H9 (cell line): ENCODE results near the gene SLC9A2. TPM values are rescaled to one million over a fixed set of nuclear protein-coding genes. Genes with fewer than 3 reads are reported as not detected.

Experiments
- DNase-seq: peaks from one replicate; pipeline ENCODE4 v3.0.0-alpha.2; 2017
- H2AFZ ChIP-seq: one replicate; pipeline ENCODE4 v1.6.1; 2013; ENCODE audit warnings: mild to moderate bottlenecking, low read length, control low read depth, moderate library complexity
- H2AK5ac ChIP-seq: 2 replicates; pipeline ENCODE4 v1.6.1; 2013; ENCODE audit warnings: low read length, control low read depth, mixed read lengths; ENCODE audit not compliant: insufficient read length
- H2BK120ac ChIP-seq: one replicate; pipeline ENCODE4 v1.6.1; 2013; ENCODE audit warnings: low read depth, mild to moderate bottlenecking, low read length, control low read depth, inconsistent platforms; ENCODE audit not compliant: poor library complexity, severe bottlenecking
- H2BK12ac ChIP-seq: 2 replicates; pipeline ENCODE4 v1.6.1; 2013; ENCODE audit warnings: low read length, control low read depth, mixed read lengths, low read depth; ENCODE audit not compliant: insufficient read length
- H2BK15ac ChIP-seq: 2 replicates; pipeline ENCODE4 v1.6.1; 2013; ENCODE audit warnings: low read depth, low read length, control low read depth
- H2BK20ac ChIP-seq: one replicate; pipeline ENCODE4 v1.6.1; 2013; ENCODE audit warnings: low read depth, mild to moderate bottlenecking, low read length, control low read depth, inconsistent platforms; ENCODE audit not compliant: poor library complexity, severe bottlenecking
- H2BK5ac ChIP-seq: 2 replicates; pipeline ENCODE4 v1.6.1; 2013; ENCODE audit warnings: low read length, control low read depth, mixed read lengths; ENCODE audit not compliant: insufficient read length
- H3K14ac ChIP-seq: 2 replicates; pipeline ENCODE4 v1.6.1; 2013; ENCODE audit warnings: low read length, control low read depth; ENCODE audit not compliant: insufficient read depth
- H3K18ac ChIP-seq: 2 replicates; pipeline ENCODE4 v1.6.1; 2013; ENCODE audit warnings: low read depth, mild to moderate bottlenecking, mixed read lengths, low read length, control low read depth; ENCODE audit not compliant: insufficient read length
- H3K23ac ChIP-seq: 2 replicates; pipeline ENCODE4 v1.6.1; 2013; ENCODE audit warnings: low read length, control low read depth, mixed read lengths, low read depth; ENCODE audit not compliant: insufficient read length
- H3K23me2 ChIP-seq: 2 replicates; pipeline ENCODE4 v1.6.1; 2013; ENCODE audit warnings: low read depth, mild to moderate bottlenecking, mixed read lengths, low read length, control low read depth; ENCODE audit not compliant: insufficient read length, poor library complexity, severe bottlenecking
- H3K27ac ChIP-seq: 2 replicates; pipeline ENCODE4 v1.5.1; 2013; ENCODE audit warnings: low read length, control low read depth, mixed read lengths, low read depth; ENCODE audit not compliant: insufficient read length
- H3K27me3 ChIP-seq: 2 replicates; pipeline ENCODE4 v1.6.1; 2013; ENCODE audit warnings: low read length, control low read depth, inconsistent platforms; ENCODE audit not compliant: insufficient read depth
- H3K4ac ChIP-seq: 2 replicates; pipeline ENCODE4 v1.6.1; 2013; ENCODE audit warnings: low read depth, mild to moderate bottlenecking, control low read depth, inconsistent platforms, low read length, moderate library complexity
- H3K4me1 ChIP-seq: 2 replicates; pipeline ENCODE4 v1.6.1; 2013; ENCODE audit warnings: low read length, control low read depth, inconsistent platforms; ENCODE audit not compliant: insufficient read depth
- H3K4me2 ChIP-seq: 2 replicates; pipeline ENCODE4 v1.6.1; 2013; ENCODE audit warnings: low read length, control low read depth, mixed read lengths; ENCODE audit not compliant: insufficient read length, insufficient read depth
- H3K56ac ChIP-seq: 2 replicates; pipeline ENCODE4 v1.6.1; 2013; ENCODE audit warnings: low read depth, mild to moderate bottlenecking, mixed read lengths, low read length, control low read depth; ENCODE audit not compliant: insufficient read length
- H3K79me1 ChIP-seq: 2 replicates; pipeline ENCODE4 v1.6.1; 2013; ENCODE audit warnings: low read depth, mild to moderate bottlenecking, moderate library complexity, low read length, control low read depth, inconsistent platforms; ENCODE audit not compliant: insufficient read depth, poor library complexity, severe bottlenecking
- H3K79me2 ChIP-seq: 2 replicates; pipeline ENCODE4 v1.6.1; 2013; ENCODE audit warnings: low read length, control low read depth, inconsistent platforms; ENCODE audit not compliant: insufficient read depth
- H3K9ac ChIP-seq: 2 replicates; pipeline ENCODE4 v1.6.1; 2013; ENCODE audit warnings: low read length, control low read depth, mixed read lengths; ENCODE audit not compliant: insufficient read length; ENCODE audit errors: extremely low read depth
- H3K9me3 ChIP-seq: one replicate; pipeline ENCODE4 v1.6.1; 2013; ENCODE audit warnings: low read depth, low read length, inconsistent platforms; ENCODE audit not compliant: control insufficient read depth
- H3T11ph ChIP-seq: one replicate; pipeline ENCODE4 v1.6.1; 2013; ENCODE audit warnings: mild to moderate bottlenecking, low read length, control low read depth, inconsistent platforms
- H4K20me1 ChIP-seq: one replicate; pipeline ENCODE4 v1.6.1; 2013; ENCODE audit not compliant: control insufficient read depth, insufficient read length, insufficient read depth
- H4K5ac ChIP-seq: 2 replicates; pipeline ENCODE4 v1.6.1; 2013; ENCODE audit warnings: low read depth, mild to moderate bottlenecking, mixed read lengths, low read length, control low read depth; ENCODE audit not compliant: insufficient read length
- H4K8ac ChIP-seq: replicated peaks from 2 replicates; pipeline ENCODE4 v1.6.1; 2013; ENCODE audit warnings: low read length, control low read depth, mixed read lengths, low read depth; ENCODE audit not compliant: insufficient read length
- H4K91ac ChIP-seq: 2 replicates; pipeline ENCODE4 v1.6.1; 2013; ENCODE audit warnings: low read depth, mild to moderate bottlenecking, moderate library complexity, mixed read lengths, low read length, control low read depth; ENCODE audit not compliant: insufficient read length
- H3K27ac Mint-ChIP-seq, 3 experiments: 2 replicates in 2 of 3; 3 replicates in 1 of 3; pipeline ENCODE4 v1.8.0; 2020 to 2021; ENCODE audit warnings: mixed read lengths in 3 of 3, mild to moderate bottlenecking in 1 of 3, moderate library complexity in 1 of 3
- H3K27me3 Mint-ChIP-seq: 2 replicates; pipeline ENCODE4 v1.8.0; 2021; ENCODE audit warnings: low read depth, mild to moderate bottlenecking, moderate library complexity, mixed read lengths
- H3K36me3 Mint-ChIP-seq, 3 experiments: 2 replicates in 2 of 3; 3 replicates in 1 of 3; pipeline ENCODE4 v1.8.0; 2020 to 2021; ENCODE audit warnings: low read depth in 3 of 3, mixed read lengths in 3 of 3; ENCODE audit not compliant: insufficient read depth in 1 of 3
- H3K4me1 Mint-ChIP-seq, 2 experiments: 2 replicates each; pipeline ENCODE4 v1.8.0; 2020; ENCODE audit warnings: mixed read lengths in 2 of 2
- H3K4me3 Mint-ChIP-seq, 2 experiments: 2 replicates in 1 of 2; 3 replicates in 1 of 2; pipeline ENCODE4 v1.8.0; 2020 to 2021; ENCODE audit warnings: mild to moderate bottlenecking in 2 of 2, mixed read lengths in 2 of 2, moderate library complexity in 1 of 2
- H3K9me3 Mint-ChIP-seq, 2 experiments: 2 replicates in 1 of 2; 3 replicates in 1 of 2; pipeline ENCODE4 v1.8.0; 2020; ENCODE audit warnings: mild to moderate bottlenecking in 2 of 2, mixed read lengths in 2 of 2, moderate library complexity in 1 of 2
- WGBS: extraction: QIAGEN DNeasy Blood & Tissue Kit; methylation state at CpG from one replicate; pipeline ENCODE4 v1.1.7; 2013; ENCODE audit warnings: missing lambda C conversion rate, low lambda C conversion rate, mixed read lengths; ENCODE audit not compliant: insufficient read length; ENCODE audit errors: extremely low coverage; 5-methylcytosine and 5-hydroxymethylcytosine counted together
- total RNA-seq: library from RNA; stranded (reverse); gene quantifications from 2 replicates; pipeline ENCODE4 v1.2.1, GENCODE V29; 2021
- TF ChIP-seq, protein P1 (sequence below): fragments of 200-600 bp; sonication (generic); conservative IDR thresholded peaks from 3 replicates; pipeline ENCODE4 v1.8.0; 2021; ENCODE audit warnings: antibody characterized with exemption, mild to moderate bottlenecking

The SLC9A2 gene
- total RNA-seq, 1 experiment from 2014 or later, result 0.04 TPM

DNA sequence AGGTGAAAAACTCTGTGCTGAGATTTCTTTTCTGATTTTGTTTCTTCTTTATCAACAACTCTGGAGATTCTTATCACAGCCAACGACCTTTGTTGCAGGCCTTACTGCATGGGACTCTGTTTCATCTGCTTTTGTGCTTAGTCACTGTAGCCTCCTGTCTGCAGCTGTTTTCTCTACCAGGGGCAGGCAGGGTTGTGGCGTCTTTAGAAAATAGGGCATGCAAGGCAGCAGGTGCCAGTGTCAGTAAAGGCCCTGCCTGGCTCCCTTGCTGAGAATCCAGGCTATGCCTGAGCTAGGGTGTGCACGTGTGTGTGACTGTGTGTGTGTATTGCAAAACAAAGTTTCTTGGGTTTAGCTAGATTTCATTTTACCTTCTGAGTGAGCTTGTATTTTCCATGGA, 14.6 kb upstream of the SLC9A2 start:
- Mint-ChIP-seq H3K36me3 (no peaks in the 10 kb centered on the region), H3K27ac (no peak overlapping the region), H3K27me3 (no peaks in the 10 kb centered on the region), H3K4me1 (peaks cover 3 to 6% of the 10 kb centered on the region in 2 experiments; a peak in 2 of 4 replicates), H3K9me3 (no peaks in the 10 kb centered on the region), H3K4me3 (no peak overlapping the region)
- Histone ChIP-seq H3K4ac (no peak overlapping the region), H4K5ac (no peak overlapping the region), H3K9ac (no peak overlapping the region), H4K8ac (no peak overlapping the region), H3K79me1 (no peaks in the 10 kb centered on the region), H2BK12ac (no peak overlapping the region), H3K14ac (no peak overlapping the region), H3T11ph (no peak overlapping the region), H3K79me2 (no peaks in the 10 kb centered on the region), H4K20me1 (no peaks in the 10 kb centered on the region), H3K18ac (no peak overlapping the region), H3K9me3 (no peaks in the 10 kb centered on the region), H2AFZ (no peak overlapping the region), H3K4me1 (no peaks in the 10 kb centered on the region), H2BK15ac (no peak overlapping the region), H3K23me2 (no peaks in the 10 kb centered on the region), H2AK5ac (no peak overlapping the region), H3K56ac (no peak overlapping the region), H4K91ac (no peak overlapping the region), H2BK120ac (no peak overlapping the region), H3K23ac (no peak overlapping the region), H3K27ac (no peak overlapping the region), H2BK5ac (no peak overlapping the region), H2BK20ac (no peak overlapping the region), H3K4me2 (no peak overlapping the region), H3K27me3 (no peaks in the 10 kb centered on the region)
- TF ChIP-seq, protein P1, sequence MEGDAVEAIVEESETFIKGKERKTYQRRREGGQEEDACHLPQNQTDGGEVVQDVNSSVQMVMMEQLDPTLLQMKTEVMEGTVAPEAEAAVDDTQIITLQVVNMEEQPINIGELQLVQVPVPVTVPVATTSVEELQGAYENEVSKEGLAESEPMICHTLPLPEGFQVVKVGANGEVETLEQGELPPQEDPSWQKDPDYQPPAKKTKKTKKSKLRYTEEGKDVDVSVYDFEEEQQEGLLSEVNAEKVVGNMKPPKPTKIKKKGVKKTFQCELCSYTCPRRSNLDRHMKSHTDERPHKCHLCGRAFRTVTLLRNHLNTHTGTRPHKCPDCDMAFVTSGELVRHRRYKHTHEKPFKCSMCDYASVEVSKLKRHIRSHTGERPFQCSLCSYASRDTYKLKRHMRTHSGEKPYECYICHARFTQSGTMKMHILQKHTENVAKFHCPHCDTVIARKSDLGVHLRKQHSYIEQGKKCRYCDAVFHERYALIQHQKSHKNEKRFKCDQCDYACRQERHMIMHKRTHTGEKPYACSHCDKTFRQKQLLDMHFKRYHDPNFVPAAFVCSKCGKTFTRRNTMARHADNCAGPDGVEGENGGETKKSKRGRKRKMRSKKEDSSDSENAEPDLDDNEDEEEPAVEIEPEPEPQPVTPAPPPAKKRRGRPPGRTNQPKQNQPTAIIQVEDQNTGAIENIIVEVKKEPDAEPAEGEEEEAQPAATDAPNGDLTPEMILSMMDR, result no peak
- no CpG with 5 or more reads among the region's 3 CpGs for WGBS
- peak; percentile 33 for DNase-seq
